Nephron progenitor cell (in vitro differentiated cells): ENCODE measurements around the gene CST3.

Source experiments
- DNase-seq: peaks from one replicate; pipeline ENCODE4 v3.0.0; 2021
- H3K27ac Mint-ChIP-seq: 2 replicates; pipeline ENCODE4 v1.8.0; 2021; ENCODE audit warnings: mild to moderate bottlenecking, moderate library complexity, mixed read lengths
- H3K27me3 Mint-ChIP-seq: 2 replicates; pipeline ENCODE4 v1.8.0; 2021; ENCODE audit warnings: mild to moderate bottlenecking, low read depth, mixed read lengths; ENCODE audit not compliant: poor library complexity
- H3K36me3 Mint-ChIP-seq: 2 replicates; pipeline ENCODE4 v1.8.0; 2021; ENCODE audit warnings: low read depth, mixed read lengths
- H3K4me1 Mint-ChIP-seq: 2 replicates; pipeline ENCODE4 v1.8.0; 2021; ENCODE audit warnings: mixed read lengths
- H3K4me3 Mint-ChIP-seq: 2 replicates; pipeline ENCODE4 v1.8.0; 2021; ENCODE audit warnings: mild to moderate bottlenecking, moderate library complexity, mixed read lengths
- H3K9me3 Mint-ChIP-seq: 2 replicates; pipeline ENCODE4 v1.8.0; 2021; ENCODE audit warnings: mild to moderate bottlenecking, moderate library complexity, mixed read lengths
- TF ChIP-seq, protein P1 (sequence below): fragments of 200-600 bp; sonication (generic); IDR thresholded peaks from 2 replicates; pipeline ENCODE4 v1.5.0; 2021; ENCODE audit warnings: antibody characterized with exemption

The CST3 gene

GRCh38 chr20:23641936-23642751 is 4.4 kb upstream of the CST3 start:
- H3K36me3 Mint-ChIP-seq = no peaks in the 10 kb centered on the region
- TF ChIP-seq, protein P1, sequence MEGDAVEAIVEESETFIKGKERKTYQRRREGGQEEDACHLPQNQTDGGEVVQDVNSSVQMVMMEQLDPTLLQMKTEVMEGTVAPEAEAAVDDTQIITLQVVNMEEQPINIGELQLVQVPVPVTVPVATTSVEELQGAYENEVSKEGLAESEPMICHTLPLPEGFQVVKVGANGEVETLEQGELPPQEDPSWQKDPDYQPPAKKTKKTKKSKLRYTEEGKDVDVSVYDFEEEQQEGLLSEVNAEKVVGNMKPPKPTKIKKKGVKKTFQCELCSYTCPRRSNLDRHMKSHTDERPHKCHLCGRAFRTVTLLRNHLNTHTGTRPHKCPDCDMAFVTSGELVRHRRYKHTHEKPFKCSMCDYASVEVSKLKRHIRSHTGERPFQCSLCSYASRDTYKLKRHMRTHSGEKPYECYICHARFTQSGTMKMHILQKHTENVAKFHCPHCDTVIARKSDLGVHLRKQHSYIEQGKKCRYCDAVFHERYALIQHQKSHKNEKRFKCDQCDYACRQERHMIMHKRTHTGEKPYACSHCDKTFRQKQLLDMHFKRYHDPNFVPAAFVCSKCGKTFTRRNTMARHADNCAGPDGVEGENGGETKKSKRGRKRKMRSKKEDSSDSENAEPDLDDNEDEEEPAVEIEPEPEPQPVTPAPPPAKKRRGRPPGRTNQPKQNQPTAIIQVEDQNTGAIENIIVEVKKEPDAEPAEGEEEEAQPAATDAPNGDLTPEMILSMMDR = no peak
- H3K4me3 Mint-ChIP-seq = no peak overlapping the region
- H3K9me3 Mint-ChIP-seq = no peaks in the 10 kb centered on the region
- DNase-seq = no peak
- no peak overlapping the region for H3K27ac Mint-ChIP-seq
- H3K27me3 Mint-ChIP-seq = no peaks in the 10 kb centered on the region
- H3K4me1 Mint-ChIP-seq = peaks cover 29% of the 10 kb centered on the region

GRCh38 chr20:23640671-23641667 is 3.2 kb upstream of the CST3 start:
- Mint-ChIP-seq H3K27ac (peak overlapping the region; percentile 25), H3K9me3 (no peaks in the 10 kb centered on the region), H3K4me3 (no peak overlapping the region), H3K27me3 (peaks cover 5% of the 10 kb centered on the region), H3K4me1 (peaks cover 41% of the 10 kb centered on the region), H3K36me3 (no peaks in the 10 kb centered on the region)
- no peak for DNase-seq
- TF ChIP-seq, protein P1 = no peak

GRCh38 chr20:23640018-23640601 is 2.4 kb upstream of the CST3 start:
- DNase-seq = no peak
- Mint-ChIP-seq H3K9me3 (no peaks in the 10 kb centered on the region), H3K36me3 (peaks cover under 1% of the 10 kb centered on the region), H3K4me3 (no peak overlapping the region), H3K27ac (no peak overlapping the region), H3K27me3 (peaks cover 6% of the 10 kb centered on the region), H3K4me1 (peaks cover 50% of the 10 kb centered on the region)
- TF ChIP-seq, protein P1 = no peak

DNA sequence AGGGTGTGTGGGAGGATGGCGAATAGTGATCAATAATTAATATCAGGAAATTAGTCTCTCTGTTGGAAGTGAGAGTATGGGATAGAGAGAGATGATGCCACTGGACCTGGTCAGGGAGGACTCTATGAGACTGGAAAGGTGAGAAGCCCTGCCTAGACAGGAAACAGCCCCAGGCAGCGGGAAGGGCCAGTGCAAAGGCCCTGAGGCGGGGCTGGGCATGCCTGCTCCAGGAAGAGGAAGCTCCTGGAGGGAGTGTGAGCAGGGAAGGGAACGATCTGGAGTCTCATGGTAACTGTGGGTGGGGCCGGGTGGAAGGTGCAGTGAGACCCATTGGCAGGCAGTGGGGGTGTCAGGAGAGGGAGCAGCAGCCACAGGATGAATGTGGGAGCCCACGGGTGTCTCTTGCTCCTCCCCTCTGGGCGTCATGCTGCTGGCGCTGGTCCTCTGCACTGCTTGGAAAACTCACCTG is 1.8 kb upstream of the CST3 start:
- no peaks in the 10 kb centered on the region for H3K9me3 Mint-ChIP-seq
- H3K4me3 Mint-ChIP-seq = no peak overlapping the region
- no peak for DNase-seq
- H3K4me1 Mint-ChIP-seq = peaks cover 55% of the 10 kb centered on the region
- H3K27ac Mint-ChIP-seq = no peak overlapping the region
- H3K27me3 Mint-ChIP-seq = peaks cover 6% of the 10 kb centered on the region
- H3K36me3 Mint-ChIP-seq = peaks cover 7% of the 10 kb centered on the region
- TF ChIP-seq, protein P1 = no peak

DNA sequence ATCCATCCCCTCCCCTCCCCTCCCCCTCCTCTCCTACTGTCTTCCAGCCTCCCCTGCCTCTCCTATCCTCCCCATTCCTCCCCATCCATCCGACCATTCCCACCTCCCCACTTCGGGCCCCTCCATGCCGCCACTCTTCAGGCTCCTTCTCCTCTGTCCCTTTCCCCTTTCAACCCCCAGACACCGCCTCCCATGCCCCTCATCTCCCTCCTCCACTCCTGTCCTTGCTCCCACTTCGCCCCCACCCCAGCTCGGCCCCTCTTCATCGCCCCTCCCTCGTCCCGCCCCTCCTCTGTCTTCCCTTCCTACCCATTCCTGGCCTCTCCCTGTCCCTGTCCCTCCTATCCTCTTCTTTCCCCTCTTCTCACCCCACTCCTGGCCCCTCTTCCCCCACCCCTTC is 554 bp upstream of the CST3 start:
- H3K27me3 Mint-ChIP-seq = peaks cover 6% of the 10 kb centered on the region
- no peak overlapping the region for H3K4me3 Mint-ChIP-seq
- no peak for DNase-seq
- peaks cover 64% of the 10 kb centered on the region for H3K4me1 Mint-ChIP-seq
- no peak overlapping the region for H3K27ac Mint-ChIP-seq
- no peaks in the 10 kb centered on the region for H3K9me3 Mint-ChIP-seq
- TF ChIP-seq, protein P1 = no peak
- peaks cover 15% of the 10 kb centered on the region for H3K36me3 Mint-ChIP-seq
